NCI-H526 (cell line): ENCODE measurements around the gene IL10RB.
"Not testable (repeated sequence)": the region's sequence is repeated elsewhere in the genome, so short reads cannot be mapped to it uniquely, and the experiment has no call there.

Source experiments
- DNase-seq, 2 experiments: peaks; one replicate each; lab custom pipeline; 2025; lab: John Stamatoyannopoulos, UW

The IL10RB gene

GRCh38 chr21:33241846-33242245, 24.3 kb upstream of the IL10RB start:
- DNase-seq, result no peak

- not testable (repeated sequence) for DNase-seq
Measured at GRCh38 chr21:33242846-33243245, 23.3 kb upstream of the IL10RB start.

- DNase-seq, result no peak
Measured at GRCh38 chr21:33244082-33244778, 21.9 kb upstream of the IL10RB start.

DNA sequence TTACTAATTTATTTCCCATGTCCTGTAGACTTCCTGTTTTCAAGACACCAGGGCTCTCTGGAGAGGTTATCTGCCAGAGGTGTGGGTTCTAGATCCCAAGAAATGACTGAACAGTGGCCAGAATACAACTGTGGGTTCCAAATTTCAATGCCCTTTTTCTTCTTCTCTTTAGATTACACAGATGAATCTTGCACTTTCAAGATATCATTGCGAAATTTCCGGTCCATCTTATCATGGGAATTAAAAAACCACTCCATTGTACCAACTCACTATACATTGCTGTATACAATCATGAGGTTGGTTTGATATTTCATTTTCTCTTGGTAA, 21.4 kb upstream of the IL10RB start:
- no peak for DNase-seq

DNA sequence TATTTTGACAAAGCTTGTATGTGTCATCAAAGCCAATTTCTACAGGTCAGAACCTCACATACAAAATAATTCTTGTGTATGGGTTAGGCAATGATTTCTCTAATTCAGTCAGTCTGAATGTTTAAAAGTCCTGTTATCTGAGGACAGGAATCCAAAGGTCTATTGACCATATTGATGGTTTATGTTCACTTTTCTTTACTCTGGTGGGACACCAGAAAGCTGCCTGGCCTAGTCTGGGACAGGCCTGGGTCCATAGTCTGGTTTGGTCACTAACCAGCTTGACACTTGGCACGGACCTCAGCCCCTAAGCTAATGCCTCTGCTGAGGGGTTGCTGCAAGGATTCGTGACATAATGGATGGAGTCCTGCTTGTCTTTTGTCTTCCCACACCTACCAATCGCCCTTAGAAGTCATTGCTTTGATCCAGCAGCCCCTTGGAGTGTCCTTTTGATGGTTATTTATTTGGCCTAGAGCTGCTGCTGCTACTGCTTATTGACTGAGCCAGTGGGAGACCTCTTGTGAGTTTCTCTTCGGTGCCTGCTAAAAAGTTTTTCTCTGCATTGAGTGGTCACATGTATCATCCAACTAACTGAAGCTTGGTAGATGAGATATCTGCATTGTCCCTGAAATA, 20.8 kb upstream of the IL10RB start:
- no peak for DNase-seq

GRCh38 chr21:33246506-33246905, 19.7 kb upstream of the IL10RB start:
- no peak for DNase-seq

DNA sequence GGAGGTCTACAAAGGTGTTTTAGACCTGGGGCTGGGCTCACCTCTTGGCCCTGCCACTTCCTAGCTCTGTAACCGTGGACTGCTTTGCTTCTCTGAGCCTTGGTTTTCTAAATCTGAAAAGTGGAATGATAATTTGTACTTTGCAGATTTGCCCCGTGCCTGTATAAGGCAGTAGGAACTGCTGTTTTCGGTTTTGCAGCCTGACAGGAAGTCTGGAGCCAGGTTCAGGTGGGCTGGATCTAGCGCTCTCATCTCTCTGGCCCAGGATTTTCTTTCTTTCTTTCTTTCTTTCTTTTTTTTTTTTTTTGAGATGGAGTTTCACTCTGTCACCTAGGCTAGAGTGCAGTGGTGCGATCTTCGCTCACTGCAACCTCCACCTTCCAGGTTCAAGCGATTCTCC, 19.2 kb upstream of the IL10RB start:
- no peak for DNase-seq

- no peak for DNase-seq
Measured at GRCh38 chr21:33247599-33247998, 18.6 kb upstream of the IL10RB start.

DNA sequence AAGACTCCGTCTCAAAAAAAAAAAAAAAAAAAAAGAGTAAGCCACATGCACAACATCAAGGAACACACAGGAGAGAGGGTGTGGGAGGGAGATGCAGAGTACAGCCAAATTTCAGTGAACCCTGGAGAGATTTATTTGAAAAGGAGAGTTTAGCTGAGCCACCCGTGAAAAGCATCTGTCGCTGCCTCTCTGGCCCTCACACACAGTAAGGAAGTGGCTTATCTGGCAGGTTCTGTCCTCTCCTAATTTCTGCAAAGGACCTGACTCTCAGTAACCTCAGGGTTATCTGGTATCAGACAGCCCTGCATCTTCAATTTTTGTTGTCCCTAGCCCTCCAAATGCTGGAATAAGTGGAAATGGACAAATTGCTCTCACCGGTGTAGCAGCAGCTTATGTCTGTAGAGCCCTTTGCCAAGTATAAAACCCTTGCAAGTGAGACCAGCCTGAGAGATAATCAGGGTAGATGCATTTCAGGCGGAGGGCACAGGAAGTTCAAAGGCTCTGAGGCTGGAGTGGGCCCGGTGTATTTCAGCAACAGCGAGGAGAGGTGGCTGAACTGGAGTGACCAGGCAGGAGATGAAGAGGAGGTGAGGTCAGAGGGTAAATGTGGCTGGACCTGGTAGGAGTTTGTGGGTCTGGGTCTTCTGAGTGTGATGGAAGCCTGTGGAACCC, 16.7 kb upstream of the IL10RB start:
- DNase-seq, result no peak

DNA sequence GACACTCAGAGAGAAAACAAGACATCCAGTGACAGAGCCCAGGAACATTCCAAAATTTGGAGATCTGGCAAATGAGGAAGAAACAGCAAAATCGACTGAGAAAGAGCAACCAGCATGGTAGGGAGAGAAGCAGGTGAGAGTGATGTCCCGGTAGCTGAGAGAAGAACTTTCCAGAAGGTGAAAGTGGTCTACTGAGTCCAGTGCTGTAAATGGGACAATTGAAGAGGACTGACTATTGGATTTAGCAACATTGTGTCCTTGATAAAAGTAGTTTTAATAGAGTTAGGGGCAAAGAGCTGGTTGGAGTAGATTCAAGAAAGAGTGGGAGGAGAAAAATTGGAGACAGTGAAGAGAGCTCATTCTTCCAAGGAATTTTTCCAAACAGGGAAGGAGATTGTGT, 15.0 kb upstream of the IL10RB start:
- DNase-seq, result no peak

DNA sequence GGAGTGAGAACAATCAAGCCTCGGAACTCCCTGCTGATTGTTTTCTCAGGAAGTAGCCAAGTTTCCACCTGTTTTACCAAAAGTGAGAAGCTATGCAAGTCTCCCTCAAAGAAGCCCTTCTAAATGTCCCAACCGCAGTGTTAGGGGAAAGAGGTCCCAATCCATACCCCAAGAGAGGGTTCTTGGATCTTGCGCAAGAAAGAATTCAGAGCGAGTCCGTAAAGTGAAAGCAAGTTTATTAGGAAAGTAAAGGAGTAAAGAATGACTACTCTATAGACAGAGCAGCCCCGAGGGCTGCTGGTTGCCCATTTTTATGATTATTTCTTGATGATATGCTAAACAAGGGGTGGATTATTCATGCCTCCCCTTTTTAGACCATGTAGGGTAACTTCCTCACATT, 12.8 kb upstream of the IL10RB start:
- not testable (repeated sequence) for DNase-seq

- DNase-seq, result no peak
Measured at GRCh38 chr21:33254766-33255165, 11.4 kb upstream of the IL10RB start.

GRCh38 chr21:33255404-33255803, 10.8 kb upstream of the IL10RB start:
- no peak for DNase-seq

- no peak for DNase-seq
Measured at GRCh38 chr21:33256019-33256418, 10.1 kb upstream of the IL10RB start.

DNA sequence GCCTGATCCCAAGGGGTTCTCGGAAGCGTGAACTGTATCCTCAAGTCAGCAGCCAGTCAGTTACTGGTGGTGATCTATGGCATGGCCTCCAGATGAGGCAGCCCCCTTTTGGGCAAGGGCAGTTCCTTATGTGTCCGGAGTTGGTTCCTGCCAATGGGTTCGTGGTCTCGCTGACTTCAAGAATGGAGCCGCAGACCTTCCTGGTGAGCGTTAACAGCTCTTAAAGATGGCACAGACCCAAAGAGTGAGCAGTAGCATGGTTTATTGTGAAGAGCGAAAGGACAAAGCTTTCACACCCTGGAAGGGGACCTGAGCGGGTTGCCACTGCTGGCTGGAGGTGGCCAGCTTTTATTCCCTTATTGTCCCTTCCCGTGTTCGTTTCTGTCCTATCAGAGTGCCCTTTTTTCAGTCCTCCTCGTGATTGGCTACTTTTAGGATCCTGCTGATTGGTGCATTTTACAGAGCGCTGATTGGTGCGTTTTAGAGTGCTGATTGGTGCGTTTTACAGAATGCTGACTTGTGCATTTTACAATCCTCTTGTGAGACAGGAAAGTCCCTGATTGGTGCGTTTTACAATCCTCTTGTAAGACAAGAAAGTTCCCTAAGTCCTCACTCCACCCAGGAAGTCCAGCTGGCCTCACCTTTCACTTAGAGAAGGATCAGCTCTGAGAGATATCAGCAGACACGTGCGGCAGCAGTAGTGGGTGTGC, 8.9 kb upstream of the IL10RB start:
- DNase-seq, result no peak

- DNase-seq, result no peak
Measured at GRCh38 chr21:33258475-33258874, 7.7 kb upstream of the IL10RB start.

DNA sequence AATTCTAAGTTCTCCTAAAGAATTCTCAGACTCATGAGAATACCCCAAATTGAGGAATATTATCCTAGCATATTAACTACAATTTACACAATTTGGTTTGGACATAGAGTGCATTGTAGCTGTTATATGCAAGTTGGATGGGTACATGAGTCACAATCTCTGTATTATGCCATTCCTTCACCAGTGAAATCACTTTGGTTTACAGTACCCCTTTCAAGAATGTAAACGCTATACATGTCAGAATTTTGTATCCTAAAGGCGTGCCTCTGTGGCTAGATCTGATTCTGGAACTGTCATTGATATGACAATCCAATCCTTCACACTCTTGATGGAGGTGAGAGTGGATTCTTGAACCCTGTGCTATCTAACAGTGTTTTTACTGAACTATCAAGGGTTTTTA, 6.7 kb upstream of the IL10RB start:
- DNase-seq, result no peak

- DNase-seq, result no peak
Measured at GRCh38 chr21:33259995-33260394, 6.2 kb upstream of the IL10RB start.

- no peak for DNase-seq
Measured at GRCh38 chr21:33261635-33262034, 4.5 kb upstream of the IL10RB start.

DNA sequence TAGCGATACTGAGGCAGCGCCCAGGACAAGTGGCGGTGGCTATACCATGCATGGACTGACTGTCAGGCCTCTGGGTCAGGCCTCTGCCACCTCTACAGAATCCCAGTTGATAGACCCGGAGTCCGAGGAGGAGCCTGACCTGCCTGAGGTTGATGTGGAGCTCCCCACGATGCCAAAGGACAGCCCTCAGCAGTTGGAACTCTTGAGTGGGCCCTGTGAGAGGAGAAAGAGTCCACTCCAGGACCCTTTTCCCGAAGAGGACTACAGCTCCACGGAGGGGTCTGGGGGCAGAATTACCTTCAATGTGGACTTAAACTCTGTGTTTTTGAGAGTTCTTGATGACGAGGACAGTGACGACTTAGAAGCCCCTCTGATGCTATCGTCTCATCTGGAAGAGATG, 3.2 kb upstream of the IL10RB start:
- no peak for DNase-seq

DNA sequence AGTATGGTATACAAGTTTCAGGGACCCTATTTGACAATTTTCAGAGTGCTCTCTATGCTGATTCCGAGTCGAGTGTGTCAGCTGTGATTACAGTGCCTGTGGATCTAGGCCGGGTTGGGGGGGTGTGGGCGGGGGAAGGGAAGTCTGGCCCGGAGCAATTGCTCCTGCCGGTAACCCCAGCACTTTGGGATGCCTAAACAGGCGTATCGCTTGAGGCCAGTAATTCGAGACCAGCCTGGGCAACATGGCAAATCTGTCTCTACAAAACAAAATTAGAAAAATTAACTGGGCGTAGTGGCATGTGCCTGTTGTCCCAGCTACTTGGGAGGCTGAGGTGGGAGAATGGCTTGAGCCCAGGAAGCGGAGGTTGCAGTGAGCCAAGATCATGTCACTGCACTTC, 1.6 kb upstream of the IL10RB start:
- DNase-seq, result no peak

DNA sequence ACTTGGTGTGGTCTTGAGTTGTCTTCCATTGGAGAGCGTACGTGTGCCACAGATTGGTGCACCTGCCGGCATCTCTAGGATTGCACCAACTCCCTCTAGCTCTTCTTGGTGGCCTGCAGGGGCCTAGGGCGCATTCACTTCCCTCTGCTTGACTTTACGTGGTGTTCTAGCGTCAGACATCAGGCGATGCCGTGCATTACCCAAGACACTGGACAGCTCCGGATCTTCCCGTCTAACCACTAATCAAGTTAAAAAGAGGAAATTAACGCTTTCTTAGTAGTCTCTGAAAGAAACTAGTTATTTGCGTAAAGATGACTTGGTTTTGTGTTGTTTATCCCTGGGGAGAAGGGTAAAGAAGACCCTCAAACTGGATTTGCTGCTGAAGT, 510 bp upstream of the IL10RB start:
- peak; percentile 18 to 28 for DNase-seq

DNA sequence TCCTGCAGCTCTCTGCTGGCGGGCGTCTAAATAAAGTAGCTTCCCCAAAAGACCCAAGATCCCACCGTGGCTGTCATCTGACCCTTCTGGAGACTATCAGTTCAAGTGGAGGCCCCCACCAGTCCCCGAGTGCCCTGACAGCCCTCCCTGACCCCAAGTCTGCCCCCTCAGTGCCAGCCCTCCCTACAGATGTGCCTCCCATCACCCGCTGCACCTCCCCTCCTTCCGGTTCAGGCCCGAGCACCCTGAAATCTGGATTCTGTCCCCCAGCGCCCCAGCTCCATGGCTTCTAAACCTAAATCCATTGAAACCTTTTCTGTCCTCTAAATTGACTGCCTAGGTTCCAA, 595 bp downstream of the IL10RB start:
- DNase-seq, result no peak
